OCI-LY7 (cell line): ENCODE measurements around the gene GMDS. TPM values are rescaled to one million over a fixed set of nuclear protein-coding genes. Genes with fewer than 3 reads are reported as not detected.

Experiments
- BruUV-seq: library from RNA; stranded (reverse); fragments of 400-500 nt; replicated peaks from 2 replicates; lab custom pipeline; 2021; lab: Mats Ljungman, UMichigan
- CTCF ChIA-PET: fragments of 300-600 bp; sonication (Branson Sonifier 250); formaldehyde crosslinking; loops from one replicate; lab custom pipeline; 2022; ENCODE audit warnings: antibody characterized with exemption; ENCODE audit not compliant: unreplicated experiment; lab: Charles Lee
- POLR2A ChIA-PET: fragments of 300-600 bp; sonication (Branson Sonifier 250); formaldehyde crosslinking; loops from one replicate; lab custom pipeline; 2022; ENCODE audit warnings: antibody characterized with exemption; lab: Charles Lee
- DNase-seq: peaks from one replicate; pipeline ENCODE4 v3.0.0-alpha.2; 2015; ENCODE audit warnings: low spot score
- H2AFZ ChIP-seq: fragments of 200-600 bp; sonication (generic), shearing (Covaris generic); 2 replicates; pipeline ENCODE4 v1.6.1; 2014; ENCODE audit warnings: mild to moderate bottlenecking, antibody characterized with exemption, low read length, moderate library complexity
- H3K27ac ChIP-seq: fragments of 200-600 bp; sonication (generic); 2 replicates; pipeline ENCODE4 v1.5.1; 2014; ENCODE audit warnings: mixed run types, low read depth, mild to moderate bottlenecking, moderate library complexity, low read length, inconsistent platforms; ENCODE audit not compliant: poor library complexity, severe bottlenecking
- H3K36me3 ChIP-seq: fragments of 200-600 bp; sonication (generic); 2 replicates; pipeline ENCODE4 v1.6.1; 2014; ENCODE audit warnings: mild to moderate bottlenecking, antibody characterized with exemption, low read length, moderate library complexity, mixed read lengths; ENCODE audit not compliant: insufficient read depth
- H3K4me1 ChIP-seq: fragments of 200-600 bp; sonication (generic); 2 replicates; pipeline ENCODE4 v1.5.1; 2014; ENCODE audit warnings: mild to moderate bottlenecking, low read length; ENCODE audit not compliant: insufficient read depth, poor library complexity, severe bottlenecking
- H3K4me2 ChIP-seq: fragments of 200-600 bp; sonication (generic); 2 replicates; pipeline ENCODE4 v1.6.1; 2014; ENCODE audit warnings: mild to moderate bottlenecking, low read length
- H3K4me3 ChIP-seq: fragments of 200-600 bp; sonication (generic); 2 replicates; pipeline ENCODE4 v1.5.1; 2014; ENCODE audit warnings: mild to moderate bottlenecking, low read depth, low read length; ENCODE audit not compliant: poor library complexity, severe bottlenecking
- H3K79me2 ChIP-seq: fragments of 200-600 bp; sonication (generic); 2 replicates; pipeline ENCODE4 v1.6.1; 2016; ENCODE audit warnings: low read depth, mild to moderate bottlenecking, low read length, moderate library complexity, mixed read lengths; ENCODE audit not compliant: insufficient read depth
- H3K9me2 ChIP-seq: fragments of 200-600 bp; sonication (generic); 2 replicates; pipeline ENCODE4 v1.6.1; 2016; ENCODE audit warnings: mild to moderate bottlenecking, low read length, mixed read lengths; ENCODE audit not compliant: insufficient read depth
- H3K9me3 ChIP-seq: fragments of 200-600 bp; sonication (generic); 2 replicates; pipeline ENCODE4 v1.6.1; 2014; ENCODE audit warnings: mild to moderate bottlenecking, mixed run types, low read length, mixed read lengths
- H4K20me1 ChIP-seq: fragments of 200-600 bp; sonication (generic); 2 replicates; pipeline ENCODE4 v1.6.1; 2014; ENCODE audit warnings: mild to moderate bottlenecking, antibody characterized with exemption, low read length, moderate library complexity, mixed read lengths; ENCODE audit not compliant: insufficient read depth
- EZH2phosphoT487 ChIP-seq: fragments of 200-600 bp; sonication (generic); IDR thresholded peaks from 2 replicates; pipeline ENCODE4 v1.6.1; 2018; ENCODE audit warnings: low read depth, borderline replicate concordance, mild to moderate bottlenecking, mixed run types, antibody characterized with exemption, low read length, moderate library complexity, mixed read lengths
- intact Hi-C: fragments of 100-400 bp; cut with micrococcal nuclease; formaldehyde crosslinking; loops from one replicate; pipeline ENCODE4 v1.10.0; 2022; ENCODE audit not compliant: unreplicated experiment
- total RNA-seq, 2 experiments: library from RNA; depleted of rRNA in 1 of 2; stranded (reverse); fragments of >200 nt in 1 of 2; shearing (Covaris generic) in 1 of 2; gene quantifications; 2 replicates each; pipeline ENCODE4 v1.2.3, GENCODE V29; 2014 to 2022
- TF ChIP-seq, protein P1 (sequence below): fragments of 200-600 bp; sonication (generic); conservative IDR thresholded peaks from 2 replicates; pipeline ENCODE4 v1.5.1; 2014; ENCODE audit warnings: mild to moderate bottlenecking, antibody characterized with exemption, low read length, moderate library complexity, mixed read lengths

Gene GMDS
- total RNA-seq, 2 experiments from 2014 or later: 9.9 to 26.8 TPM

DNA sequence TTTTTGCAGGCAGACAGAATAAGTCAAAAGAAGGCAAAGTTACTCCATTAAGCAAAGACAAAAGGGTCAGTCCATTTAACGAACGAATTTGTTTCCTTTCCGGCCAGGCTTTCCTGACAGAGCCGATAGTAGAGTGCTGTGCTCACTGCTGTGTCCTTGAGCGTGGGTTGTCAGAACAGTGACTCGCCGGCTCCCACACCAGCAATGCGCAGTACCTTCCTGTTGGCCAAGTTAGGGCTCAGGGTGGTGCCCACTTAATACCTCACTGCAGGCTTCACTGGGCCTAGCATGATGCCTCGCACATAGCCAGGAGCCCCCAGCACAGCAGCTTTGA, 341.0 kb downstream of the GMDS start:
- H3K36me3 ChIP-seq: no peaks in the 10 kb centered on the region
- BruUV-seq: no TSS peak
- no peak overlapping the region for H2AFZ ChIP-seq
- DNase-seq: no peak
- no peaks in the 10 kb centered on the region for H3K79me2 ChIP-seq
- TF ChIP-seq, protein P1, sequence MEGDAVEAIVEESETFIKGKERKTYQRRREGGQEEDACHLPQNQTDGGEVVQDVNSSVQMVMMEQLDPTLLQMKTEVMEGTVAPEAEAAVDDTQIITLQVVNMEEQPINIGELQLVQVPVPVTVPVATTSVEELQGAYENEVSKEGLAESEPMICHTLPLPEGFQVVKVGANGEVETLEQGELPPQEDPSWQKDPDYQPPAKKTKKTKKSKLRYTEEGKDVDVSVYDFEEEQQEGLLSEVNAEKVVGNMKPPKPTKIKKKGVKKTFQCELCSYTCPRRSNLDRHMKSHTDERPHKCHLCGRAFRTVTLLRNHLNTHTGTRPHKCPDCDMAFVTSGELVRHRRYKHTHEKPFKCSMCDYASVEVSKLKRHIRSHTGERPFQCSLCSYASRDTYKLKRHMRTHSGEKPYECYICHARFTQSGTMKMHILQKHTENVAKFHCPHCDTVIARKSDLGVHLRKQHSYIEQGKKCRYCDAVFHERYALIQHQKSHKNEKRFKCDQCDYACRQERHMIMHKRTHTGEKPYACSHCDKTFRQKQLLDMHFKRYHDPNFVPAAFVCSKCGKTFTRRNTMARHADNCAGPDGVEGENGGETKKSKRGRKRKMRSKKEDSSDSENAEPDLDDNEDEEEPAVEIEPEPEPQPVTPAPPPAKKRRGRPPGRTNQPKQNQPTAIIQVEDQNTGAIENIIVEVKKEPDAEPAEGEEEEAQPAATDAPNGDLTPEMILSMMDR: no peak
- TF ChIP-seq EZH2phosphoT487: no peak
- H3K4me2 ChIP-seq: no peak overlapping the region
- no peak overlapping the region for H3K4me3 ChIP-seq
- H3K27ac ChIP-seq: no peak overlapping the region
- H3K4me1 ChIP-seq: no peaks in the 10 kb centered on the region
- ChIA-PET CTCF (no interaction called here), POLR2A (no interaction called here)
- H3K9me3 ChIP-seq: no peaks in the 10 kb centered on the region
- no peaks in the 10 kb centered on the region for H4K20me1 ChIP-seq
- intact Hi-C loops: no loop called here
- H3K9me2 ChIP-seq: no peaks in the 10 kb centered on the region

DNA sequence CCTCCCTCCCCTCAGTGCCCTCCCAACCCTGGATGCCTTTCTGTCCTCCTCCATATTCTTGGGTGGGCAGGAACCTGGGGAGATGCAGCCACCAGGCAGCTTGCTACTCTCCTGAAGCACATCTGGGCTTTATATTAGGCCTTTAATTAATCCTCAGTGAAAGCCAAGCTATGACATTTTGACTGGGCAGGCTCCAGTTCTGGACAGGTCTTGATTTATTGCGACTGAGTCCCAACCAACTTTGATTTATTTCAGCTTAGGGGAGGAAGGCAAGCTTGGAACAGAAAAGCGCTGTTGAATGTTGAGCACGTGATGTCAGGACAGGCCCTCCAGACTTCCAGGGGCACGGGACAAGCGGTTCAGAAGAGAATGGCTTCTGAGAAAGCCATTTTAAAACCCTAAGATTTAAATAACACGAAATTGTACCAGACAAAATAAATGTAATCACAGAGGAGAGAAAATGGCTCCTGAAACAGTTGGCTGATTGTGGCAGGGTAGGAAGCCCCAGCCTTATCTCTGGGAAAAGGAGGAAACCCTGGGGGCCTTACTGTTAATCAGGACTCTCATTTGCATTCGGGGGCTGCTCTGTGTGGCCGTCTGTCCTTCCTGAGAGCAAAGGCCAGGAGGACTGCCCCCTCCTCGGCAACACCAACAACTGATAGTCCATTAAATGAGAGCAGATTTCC, 341.5 kb downstream of the GMDS start:
- CTCF ChIA-PET: no interaction called here
- intact Hi-C loops: no loop called here
- H3K4me1 ChIP-seq: no peaks in the 10 kb centered on the region

DNA sequence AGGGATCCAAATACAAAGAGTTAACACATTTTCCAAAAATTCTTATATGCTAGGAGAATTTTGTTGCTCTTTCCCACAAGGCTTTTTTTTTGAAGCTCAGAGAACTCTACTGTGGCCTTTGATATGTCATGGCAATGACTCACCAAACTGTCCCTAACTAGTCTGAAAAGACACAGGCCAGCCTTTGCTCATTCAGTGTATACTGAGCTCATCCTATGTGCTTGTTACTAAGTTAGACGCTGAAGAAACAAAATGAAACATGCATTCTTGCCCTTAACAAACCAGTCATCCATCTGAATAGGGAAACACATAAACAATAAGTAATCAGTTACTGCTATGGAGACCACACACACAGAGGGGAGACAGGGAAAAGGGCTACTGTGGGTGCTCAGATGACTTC, 343.8 kb downstream of the GMDS start:
- POLR2A ChIA-PET: interaction anchor here (0.6 to 0.7 kb wide), 2 partner anchors 28 to 1367 kb away, joined by 3 read pairs; no protein-coding TSS in a partner anchor
- no peaks in the 10 kb centered on the region for H3K9me3 ChIP-seq
- no peak overlapping the region for H2AFZ ChIP-seq
- CTCF ChIA-PET: no interaction called here
- no peaks in the 10 kb centered on the region for H3K9me2 ChIP-seq
- no peak overlapping the region for H3K4me3 ChIP-seq
- TF ChIP-seq, protein P1: no peak
- TF ChIP-seq EZH2phosphoT487: no peak
- H3K27ac ChIP-seq: no peak overlapping the region
- no TSS peak for BruUV-seq
- intact Hi-C loops: no loop called here
- no peak for DNase-seq
- H3K4me2 ChIP-seq: no peak overlapping the region
- no peaks in the 10 kb centered on the region for H3K36me3 ChIP-seq
- no peaks in the 10 kb centered on the region for H3K79me2 ChIP-seq
- no peaks in the 10 kb centered on the region for H3K4me1 ChIP-seq
- H4K20me1 ChIP-seq: no peaks in the 10 kb centered on the region

More for the DNA sequence above, 341.5 kb downstream of the GMDS start:
- no peak overlapping the region for H2AFZ ChIP-seq
- H4K20me1 ChIP-seq: no peaks in the 10 kb centered on the region
- no TSS peak for BruUV-seq
- TF ChIP-seq, protein P1: no peak
- TF ChIP-seq EZH2phosphoT487: no peak
- no peak overlapping the region for H3K4me3 ChIP-seq
- no peak for DNase-seq
- H3K9me2 ChIP-seq: no peaks in the 10 kb centered on the region
- POLR2A ChIA-PET: interaction anchor here (0.6 kb wide), 1 partner anchor 288 kb away, joined by 3 read pairs; no protein-coding TSS in a partner anchor
- no peak overlapping the region for H3K27ac ChIP-seq
- H3K4me2 ChIP-seq: no peak overlapping the region
- H3K9me3 ChIP-seq: no peaks in the 10 kb centered on the region
- no peaks in the 10 kb centered on the region for H3K79me2 ChIP-seq
- H3K36me3 ChIP-seq: no peaks in the 10 kb centered on the region
